ENCODE measurements around the gene NOC2L. TPM values are rescaled to one million over a fixed set of nuclear protein-coding genes. Genes with fewer than 3 reads are reported as not detected.
"Not testable (repeated sequence)": the region's sequence is repeated elsewhere in the genome, so short reads cannot be mapped to it uniquely, and the experiment has no call there.

NOC2L gene
- total and polyA plus RNA-seq, 10 donors: 26.2 to 73.4 (median 45.9) TPM

DNA sequence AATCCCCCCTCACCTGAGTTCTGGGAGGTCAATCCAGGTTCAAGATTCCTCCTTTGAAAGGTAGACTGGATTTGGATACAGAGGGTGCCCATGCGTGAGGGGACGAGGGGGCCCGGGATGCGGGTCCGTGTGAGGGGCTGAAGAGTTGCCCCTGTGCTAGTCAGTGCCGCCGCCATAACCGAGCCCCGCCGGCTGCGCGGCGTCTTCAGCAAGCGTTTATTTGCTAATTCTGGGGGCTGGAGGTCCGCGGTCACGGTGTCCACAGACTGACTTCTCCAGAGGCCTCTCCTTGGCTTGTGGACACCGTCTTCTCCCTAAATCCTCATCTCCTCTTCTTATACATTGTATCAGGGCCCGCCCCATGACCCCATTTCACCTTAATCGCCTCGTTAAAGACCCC lies 56.3 kb downstream of the NOC2L start:
- DNase-seq: no peak
- H3K4me3 ChIP-seq: no peak overlapping the region
- peaks cover 0 to 96% (median 30%) of the 10 kb centered on the region in 7 donors for H3K27me3 ChIP-seq (replicated peaks in 1 of 7)
- intact Hi-C loops (cut with DNase I; ENCODE audit: low total_unique reads): no loop called here
- H3K9me3 ChIP-seq: no peaks in the 10 kb centered on the region
- H3K27ac ChIP-seq: no peak overlapping the region
- WGBS, 5 donors: 91 to 97% (median 94%) methylated on average over 21 of the region's 21 CpGs
- H3K4me1 ChIP-seq: peaks cover 14 to 51% (median 33%) of the 10 kb centered on the region in 6 donors
- H3K36me3 ChIP-seq: no peaks in the 10 kb centered on the region
- TF ChIP-seq, protein P1, sequence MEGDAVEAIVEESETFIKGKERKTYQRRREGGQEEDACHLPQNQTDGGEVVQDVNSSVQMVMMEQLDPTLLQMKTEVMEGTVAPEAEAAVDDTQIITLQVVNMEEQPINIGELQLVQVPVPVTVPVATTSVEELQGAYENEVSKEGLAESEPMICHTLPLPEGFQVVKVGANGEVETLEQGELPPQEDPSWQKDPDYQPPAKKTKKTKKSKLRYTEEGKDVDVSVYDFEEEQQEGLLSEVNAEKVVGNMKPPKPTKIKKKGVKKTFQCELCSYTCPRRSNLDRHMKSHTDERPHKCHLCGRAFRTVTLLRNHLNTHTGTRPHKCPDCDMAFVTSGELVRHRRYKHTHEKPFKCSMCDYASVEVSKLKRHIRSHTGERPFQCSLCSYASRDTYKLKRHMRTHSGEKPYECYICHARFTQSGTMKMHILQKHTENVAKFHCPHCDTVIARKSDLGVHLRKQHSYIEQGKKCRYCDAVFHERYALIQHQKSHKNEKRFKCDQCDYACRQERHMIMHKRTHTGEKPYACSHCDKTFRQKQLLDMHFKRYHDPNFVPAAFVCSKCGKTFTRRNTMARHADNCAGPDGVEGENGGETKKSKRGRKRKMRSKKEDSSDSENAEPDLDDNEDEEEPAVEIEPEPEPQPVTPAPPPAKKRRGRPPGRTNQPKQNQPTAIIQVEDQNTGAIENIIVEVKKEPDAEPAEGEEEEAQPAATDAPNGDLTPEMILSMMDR (IDR thresholded peaks at IDR 0.05 in 8 of 11, conservative IDR thresholded peaks at IDR 0.05 in 3 of 11): no peak
- TF ChIP-seq POLR2AphosphoS5 (IDR thresholded peaks at IDR 0.05): no peak
- TF ChIP-seq POLR2A (IDR thresholded peaks at IDR 0.05): no peak

- Histone ChIP-seq H3K27ac (no peak overlapping the region), H3K9me3 (no peaks in the 10 kb centered on the region), H3K36me3 (no peaks in the 10 kb centered on the region), H3K27me3 (replicated peaks in 1 of 7) (peaks cover 0 to 94% (median 30%) of the 10 kb centered on the region in 7 donors), H3K4me1 (peaks cover 14 to 36% (median 24%) of the 10 kb centered on the region in 6 donors), H3K4me3 (no peak overlapping the region)
- no peak for DNase-seq
- TF ChIP-seq POLR2AphosphoS5 (IDR thresholded peaks at IDR 0.05): no peak
- TF ChIP-seq, protein P1 (IDR thresholded peaks at IDR 0.05 in 8 of 11, conservative IDR thresholded peaks at IDR 0.05 in 3 of 11): no peak
- no peak for TF ChIP-seq POLR2A (IDR thresholded peaks at IDR 0.05)
- intact Hi-C loops (cut with DNase I; ENCODE audit: low total_unique reads): no loop called here
- 79 to 86% (median 81%) methylated on average over 18 of the region's 18 CpGs for WGBS, 5 donors
Measured at GRCh38 chr1:901108-901859, 57.8 kb downstream of the NOC2L start.

GRCh38 chr1:899636-900317 lies 59.3 kb downstream of the NOC2L start:
- Histone ChIP-seq H3K36me3 (no peaks in the 10 kb centered on the region), H3K4me3 (no peak overlapping the region), H3K4me1 (peaks cover 5 to 21% (median 10%) of the 10 kb centered on the region in 6 donors), H3K27me3 (replicated peaks in 1 of 7) (peaks cover 0 to 93% (median 19%) of the 10 kb centered on the region in 7 donors), H3K9me3 (no peaks in the 10 kb centered on the region), H3K27ac (no peak overlapping the region)
- no peak for DNase-seq
- intact Hi-C loops (cut with DNase I; ENCODE audit: low total_unique reads): no loop called here
- TF ChIP-seq POLR2AphosphoS5 (IDR thresholded peaks at IDR 0.05) (no peak), POLR2A (IDR thresholded peaks at IDR 0.05) (no peak)
- 82 to 90% (median 84%) methylated on average over 8 of the region's 8 CpGs for WGBS, 5 donors

DNA sequence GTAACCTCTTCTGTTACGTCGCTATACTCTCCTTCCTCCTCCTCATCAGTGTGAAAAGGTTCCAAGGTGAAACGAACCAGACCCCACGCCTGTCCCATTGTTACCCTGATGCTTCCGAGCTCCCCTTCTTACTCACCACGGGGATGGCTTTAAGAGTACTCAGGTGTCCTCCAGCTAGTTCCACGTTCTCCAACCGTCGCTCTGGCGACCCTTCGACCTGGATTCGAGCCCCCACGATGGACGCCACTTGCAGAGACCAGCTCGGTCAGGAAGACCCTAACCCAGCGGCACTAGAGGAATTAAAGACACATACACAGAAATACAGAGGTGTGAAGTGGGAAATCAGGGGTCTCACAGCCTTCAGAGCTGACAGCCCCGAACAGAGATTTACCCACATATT lies 61.1 kb downstream of the NOC2L start:
- intact Hi-C loops (cut with DNase I; ENCODE audit: low total_unique reads); H3K4me1 ChIP-seq; DNase-seq; H3K36me3 ChIP-seq; H3K27ac ChIP-seq; H3K9me3 ChIP-seq; H3K4me3 ChIP-seq: not testable (repeated sequence)
- WGBS, 5 donors: 59 to 68% (median 64%) methylated on average over 17 of the region's 17 CpGs
- peaks cover 0 to 89% (median 19%) of the 10 kb centered on the region in 7 donors for H3K27me3 ChIP-seq (replicated peaks in 1 of 7)

- 17 to 22% (median 20%) methylated on average over 8 of the region's 8 CpGs for WGBS, 5 donors
Measured at GRCh38 chr1:897226-897625, 61.8 kb downstream of the NOC2L start.

More at GRCh38 chr1:897226-897625, 61.8 kb downstream of the NOC2L start:
- no peak overlapping the region for H3K4me3 ChIP-seq
- no peak for DNase-seq
- no peaks in the 10 kb centered on the region for H3K36me3 ChIP-seq
- H3K9me3 ChIP-seq: no peaks in the 10 kb centered on the region
- H3K27ac ChIP-seq: no peak overlapping the region
- H3K4me1 ChIP-seq: peaks cover 0 to 7% (median 7%) of the 10 kb centered on the region in 6 donors
- TF ChIP-seq, protein P1 (IDR thresholded peaks at IDR 0.05 in 8 of 11, conservative IDR thresholded peaks at IDR 0.05 in 3 of 11): no peak
- TF ChIP-seq POLR2A (IDR thresholded peaks at IDR 0.05) (no peak), POLR2AphosphoS5 (IDR thresholded peaks at IDR 0.05) (no peak)
- intact Hi-C loops (cut with DNase I; ENCODE audit: low total_unique reads): no loop called here
- H3K27me3 ChIP-seq (replicated peaks in 1 of 7): peaks cover 0 to 86% (median 18%) of the 10 kb centered on the region in 7 donors

Measured in spleen (tissue), 11 donors.